OCI-LY7 (cell line): ENCODE measurements around the gene ASCC2.

Experiments used
- CTCF ChIP-seq: fragments of 200-600 bp; sonication (generic); conservative IDR thresholded peaks from 2 replicates; pipeline ENCODE4 v1.5.1; 2014; ENCODE audit warnings: mild to moderate bottlenecking, antibody characterized with exemption, low read length, moderate library complexity, mixed read lengths
- EZH2phosphoT487 ChIP-seq: fragments of 200-600 bp; sonication (generic); IDR thresholded peaks from 2 replicates; pipeline ENCODE4 v1.6.1; 2018; ENCODE audit warnings: low read depth, borderline replicate concordance, mild to moderate bottlenecking, mixed run types, antibody characterized with exemption, low read length, moderate library complexity, mixed read lengths

- no peak for TF ChIP-seq CTCF
- no peak for TF ChIP-seq EZH2phosphoT487
These were observed 21.1 kb downstream of the ASCC2 start for GRCh38 chr22:29816980-29817379.
